Colonic mucosa (tissue), 4 donors: ENCODE data around the gene PGPEP1. TPM values are rescaled to one million over a fixed set of nuclear protein-coding genes. Genes with fewer than 3 reads are reported as not detected.
A peak's percentile ranks its signal among the peaks of the same experiment; 100 is the strongest.
"Not testable (repeated sequence)": the region's sequence is repeated elsewhere in the genome, so short reads cannot be mapped to it uniquely, and the experiment has no call there.

Experiments
- DNase-seq: peaks from one replicate; pipeline ENCODE4 v3.0.0-alpha.2; 2020
- H3K27ac ChIP-seq: fragments of 200-600 bp; one replicate; pipeline ENCODE4 v1.8.0; 2021
- H3K27me3 ChIP-seq: fragments of 200-600 bp; one replicate; pipeline ENCODE4 v1.8.0; 2021
- H3K36me3 ChIP-seq: fragments of 200-600 bp; one replicate; pipeline ENCODE4 v1.8.0; 2021
- H3K4me1 ChIP-seq: fragments of 200-600 bp; one replicate; pipeline ENCODE4 v1.8.0; 2021; ENCODE audit warnings: mild to moderate bottlenecking
- H3K4me3 ChIP-seq: fragments of 200-600 bp; one replicate; pipeline ENCODE4 v1.8.0; 2021
- H3K9ac ChIP-seq, 2 donors: one replicate each; pipeline ENCODE4 v1.7.0; 2013; ENCODE audit warnings: control low read depth in 2 of 2, low read depth in 2 of 2, low read length in 2 of 2
- H3K9me3 ChIP-seq: fragments of 200-600 bp; one replicate; pipeline ENCODE4 v1.8.0; 2021
- CTCF ChIP-seq: fragments of 200-600 bp; IDR thresholded peaks from one replicate; pipeline ENCODE4 v1.8.0; 2022; ENCODE audit warnings: antibody characterized with exemption, mild to moderate bottlenecking
- intact Hi-C: fragments of 100-400 bp; cut with DNase I; formaldehyde crosslinking; loops from one replicate; pipeline ENCODE4 v1.14.1; 2022
- total RNA-seq, 2 donors: library from RNA; stranded (reverse); fragmentation: NEBNext Ultra II Directional in 1 of 2; extraction: Animal tissue kit (Norgen Biotek cat#: 25700) in 1 of 2; gene quantifications; one replicate each; pipeline ENCODE4 v1.2.1, GENCODE V29; 2021
- donor health status: healthy.
- donor health status: DM: no; HTN: no; CAD: no.
- donor health status: DM: no; HTN: no; CAD: no.

The PGPEP1 gene
- total RNA-seq, 2 donors from 2014 or later: 62.6 to 99.0 TPM

GRCh38 chr19:18373407-18373891, 33.1 kb downstream of the PGPEP1 start:
- DNase-seq: no peak
- intact Hi-C loops: no loop called here
- peak overlapping the region in 1 of 2 donors; percentile 92 for H3K9ac ChIP-seq
- H3K4me3 ChIP-seq: no peak overlapping the region
- H3K36me3 ChIP-seq: no peaks in the 10 kb centered on the region
- H3K27me3 ChIP-seq: no peaks in the 10 kb centered on the region
- TF ChIP-seq CTCF: no peak
- H3K9me3 ChIP-seq: no peaks in the 10 kb centered on the region
- H3K4me1 ChIP-seq: peaks cover 15% of the 10 kb centered on the region
- H3K27ac ChIP-seq: peak overlapping the region; percentile 73

- peaks cover 15% of the 10 kb centered on the region for H3K4me1 ChIP-seq
- H3K36me3 ChIP-seq: no peaks in the 10 kb centered on the region
Measured at GRCh38 chr19:18373892-18374629, 33.7 kb downstream of the PGPEP1 start.

GRCh38 chr19:18377026-18377425, 36.6 kb downstream of the PGPEP1 start:
- Histone ChIP-seq H3K9me3 (no peaks in the 10 kb centered on the region), H3K36me3 (no peaks in the 10 kb centered on the region), H3K4me3 (no peak overlapping the region), H3K27ac (peak overlapping the region; percentile 56), H3K4me1 (peaks cover 15% of the 10 kb centered on the region), H3K27me3 (no peaks in the 10 kb centered on the region), H3K9ac (no peak overlapping the region)
- peak; percentile 60 for DNase-seq
- no peak for TF ChIP-seq CTCF
- intact Hi-C loops: no loop called here

More at GRCh38 chr19:18373892-18374629, 33.7 kb downstream of the PGPEP1 start:
- H3K4me3 ChIP-seq: no peak overlapping the region
- DNase-seq: peak; percentile 83
- intact Hi-C loops: no loop called here
- no peak for TF ChIP-seq CTCF
- H3K9ac ChIP-seq: peak overlapping the region in 1 of 2 donors; percentile 92
- no peaks in the 10 kb centered on the region for H3K9me3 ChIP-seq
- no peaks in the 10 kb centered on the region for H3K27me3 ChIP-seq
- peak overlapping the region; percentile 73 for H3K27ac ChIP-seq

- TF ChIP-seq CTCF: no peak
- intact Hi-C loops: no loop called here
- H3K4me1 ChIP-seq: no peaks in the 10 kb centered on the region
- H3K9ac ChIP-seq: peak overlapping the region in 1 of 2 donors; percentile 73
- H3K27me3 ChIP-seq: no peaks in the 10 kb centered on the region
- no peak overlapping the region for H3K4me3 ChIP-seq
- H3K36me3 ChIP-seq: no peaks in the 10 kb centered on the region
- no peaks in the 10 kb centered on the region for H3K9me3 ChIP-seq
- DNase-seq: peak; percentile 94
- peak overlapping the region; percentile 60 for H3K27ac ChIP-seq
Measured at GRCh38 chr19:18379803-18380747, 39.7 kb downstream of the PGPEP1 start.

GRCh38 chr19:18380843-18381242, 40.4 kb downstream of the PGPEP1 start:
- intact Hi-C loops: no loop called here
- Histone ChIP-seq H3K36me3 (no peaks in the 10 kb centered on the region), H3K27me3 (no peaks in the 10 kb centered on the region), H3K4me3 (no peak overlapping the region), H3K9ac (peak overlapping the region in 1 of 2 donors; percentile 73), H3K9me3 (no peaks in the 10 kb centered on the region), H3K27ac (peak overlapping the region; percentile 60), H3K4me1 (no peaks in the 10 kb centered on the region)
- no peak for TF ChIP-seq CTCF
- no peak for DNase-seq

GRCh38 chr19:18383622-18384021, 43.2 kb downstream of the PGPEP1 start:
- H3K4me1 ChIP-seq, H3K4me3 ChIP-seq, H3K9ac ChIP-seq, DNase-seq, H3K27me3 ChIP-seq, H3K36me3 ChIP-seq, H3K27ac ChIP-seq, H3K9me3 ChIP-seq, intact Hi-C loops: not testable (repeated sequence)
